H9 (cell line): ENCODE data around the gene SNX11. TPM values are rescaled to one million over a fixed set of nuclear protein-coding genes. Genes with fewer than 3 reads are reported as not detected.

Experiments used
- DNase-seq: peaks from one replicate; pipeline ENCODE4 v3.0.0-alpha.2; 2017
- H2AFZ ChIP-seq: one replicate; pipeline ENCODE4 v1.6.1; 2013; ENCODE audit warnings: mild to moderate bottlenecking, low read length, control low read depth, moderate library complexity
- H2AK5ac ChIP-seq: 2 replicates; pipeline ENCODE4 v1.6.1; 2013; ENCODE audit warnings: low read length, control low read depth, mixed read lengths; ENCODE audit not compliant: insufficient read length
- H2BK120ac ChIP-seq: one replicate; pipeline ENCODE4 v1.6.1; 2013; ENCODE audit warnings: low read depth, mild to moderate bottlenecking, low read length, control low read depth, inconsistent platforms; ENCODE audit not compliant: poor library complexity, severe bottlenecking
- H2BK12ac ChIP-seq: 2 replicates; pipeline ENCODE4 v1.6.1; 2013; ENCODE audit warnings: low read length, control low read depth, mixed read lengths, low read depth; ENCODE audit not compliant: insufficient read length
- H2BK15ac ChIP-seq: 2 replicates; pipeline ENCODE4 v1.6.1; 2013; ENCODE audit warnings: low read depth, low read length, control low read depth
- H2BK20ac ChIP-seq: one replicate; pipeline ENCODE4 v1.6.1; 2013; ENCODE audit warnings: low read depth, mild to moderate bottlenecking, low read length, control low read depth, inconsistent platforms; ENCODE audit not compliant: poor library complexity, severe bottlenecking
- H2BK5ac ChIP-seq: 2 replicates; pipeline ENCODE4 v1.6.1; 2013; ENCODE audit warnings: low read length, control low read depth, mixed read lengths; ENCODE audit not compliant: insufficient read length
- H3K14ac ChIP-seq: 2 replicates; pipeline ENCODE4 v1.6.1; 2013; ENCODE audit warnings: low read length, control low read depth; ENCODE audit not compliant: insufficient read depth
- H3K18ac ChIP-seq: 2 replicates; pipeline ENCODE4 v1.6.1; 2013; ENCODE audit warnings: low read depth, mild to moderate bottlenecking, mixed read lengths, low read length, control low read depth; ENCODE audit not compliant: insufficient read length
- H3K23ac ChIP-seq: 2 replicates; pipeline ENCODE4 v1.6.1; 2013; ENCODE audit warnings: low read length, control low read depth, mixed read lengths, low read depth; ENCODE audit not compliant: insufficient read length
- H3K23me2 ChIP-seq: 2 replicates; pipeline ENCODE4 v1.6.1; 2013; ENCODE audit warnings: low read depth, mild to moderate bottlenecking, mixed read lengths, low read length, control low read depth; ENCODE audit not compliant: insufficient read length, poor library complexity, severe bottlenecking
- H3K27ac ChIP-seq: 2 replicates; pipeline ENCODE4 v1.5.1; 2013; ENCODE audit warnings: low read length, control low read depth, mixed read lengths, low read depth; ENCODE audit not compliant: insufficient read length
- H3K27me3 ChIP-seq: 2 replicates; pipeline ENCODE4 v1.6.1; 2013; ENCODE audit warnings: low read length, control low read depth, inconsistent platforms; ENCODE audit not compliant: insufficient read depth
- H3K4ac ChIP-seq: 2 replicates; pipeline ENCODE4 v1.6.1; 2013; ENCODE audit warnings: low read depth, mild to moderate bottlenecking, control low read depth, inconsistent platforms, low read length, moderate library complexity
- H3K4me1 ChIP-seq: 2 replicates; pipeline ENCODE4 v1.6.1; 2013; ENCODE audit warnings: low read length, control low read depth, inconsistent platforms; ENCODE audit not compliant: insufficient read depth
- H3K4me2 ChIP-seq: 2 replicates; pipeline ENCODE4 v1.6.1; 2013; ENCODE audit warnings: low read length, control low read depth, mixed read lengths; ENCODE audit not compliant: insufficient read length, insufficient read depth
- H3K56ac ChIP-seq: 2 replicates; pipeline ENCODE4 v1.6.1; 2013; ENCODE audit warnings: low read depth, mild to moderate bottlenecking, mixed read lengths, low read length, control low read depth; ENCODE audit not compliant: insufficient read length
- H3K79me1 ChIP-seq: 2 replicates; pipeline ENCODE4 v1.6.1; 2013; ENCODE audit warnings: low read depth, mild to moderate bottlenecking, moderate library complexity, low read length, control low read depth, inconsistent platforms; ENCODE audit not compliant: insufficient read depth, poor library complexity, severe bottlenecking
- H3K79me2 ChIP-seq: 2 replicates; pipeline ENCODE4 v1.6.1; 2013; ENCODE audit warnings: low read length, control low read depth, inconsistent platforms; ENCODE audit not compliant: insufficient read depth
- H3K9ac ChIP-seq: 2 replicates; pipeline ENCODE4 v1.6.1; 2013; ENCODE audit warnings: low read length, control low read depth, mixed read lengths; ENCODE audit not compliant: insufficient read length; ENCODE audit errors: extremely low read depth
- H3K9me3 ChIP-seq: one replicate; pipeline ENCODE4 v1.6.1; 2013; ENCODE audit warnings: low read depth, low read length, inconsistent platforms; ENCODE audit not compliant: control insufficient read depth
- H3T11ph ChIP-seq: one replicate; pipeline ENCODE4 v1.6.1; 2013; ENCODE audit warnings: mild to moderate bottlenecking, low read length, control low read depth, inconsistent platforms
- H4K20me1 ChIP-seq: one replicate; pipeline ENCODE4 v1.6.1; 2013; ENCODE audit not compliant: control insufficient read depth, insufficient read length, insufficient read depth
- H4K5ac ChIP-seq: 2 replicates; pipeline ENCODE4 v1.6.1; 2013; ENCODE audit warnings: low read depth, mild to moderate bottlenecking, mixed read lengths, low read length, control low read depth; ENCODE audit not compliant: insufficient read length
- H4K8ac ChIP-seq: replicated peaks from 2 replicates; pipeline ENCODE4 v1.6.1; 2013; ENCODE audit warnings: low read length, control low read depth, mixed read lengths, low read depth; ENCODE audit not compliant: insufficient read length
- H4K91ac ChIP-seq: 2 replicates; pipeline ENCODE4 v1.6.1; 2013; ENCODE audit warnings: low read depth, mild to moderate bottlenecking, moderate library complexity, mixed read lengths, low read length, control low read depth; ENCODE audit not compliant: insufficient read length
- H3K27ac Mint-ChIP-seq, 3 experiments: 2 replicates in 2 of 3; 3 replicates in 1 of 3; pipeline ENCODE4 v1.8.0; 2020 to 2021; ENCODE audit warnings: mixed read lengths in 3 of 3, mild to moderate bottlenecking in 1 of 3, moderate library complexity in 1 of 3
- H3K27me3 Mint-ChIP-seq: 2 replicates; pipeline ENCODE4 v1.8.0; 2021; ENCODE audit warnings: low read depth, mild to moderate bottlenecking, moderate library complexity, mixed read lengths
- H3K36me3 Mint-ChIP-seq, 3 experiments: 2 replicates in 2 of 3; 3 replicates in 1 of 3; pipeline ENCODE4 v1.8.0; 2020 to 2021; ENCODE audit warnings: low read depth in 3 of 3, mixed read lengths in 3 of 3; ENCODE audit not compliant: insufficient read depth in 1 of 3
- H3K4me1 Mint-ChIP-seq, 2 experiments: 2 replicates each; pipeline ENCODE4 v1.8.0; 2020; ENCODE audit warnings: mixed read lengths in 2 of 2
- H3K4me3 Mint-ChIP-seq, 2 experiments: 2 replicates in 1 of 2; 3 replicates in 1 of 2; pipeline ENCODE4 v1.8.0; 2020 to 2021; ENCODE audit warnings: mild to moderate bottlenecking in 2 of 2, mixed read lengths in 2 of 2, moderate library complexity in 1 of 2
- H3K9me3 Mint-ChIP-seq, 2 experiments: 2 replicates in 1 of 2; 3 replicates in 1 of 2; pipeline ENCODE4 v1.8.0; 2020; ENCODE audit warnings: mild to moderate bottlenecking in 2 of 2, mixed read lengths in 2 of 2, moderate library complexity in 1 of 2
- CTCF ChIP-seq: fragments of 200-600 bp; sonication (generic); conservative IDR thresholded peaks from 3 replicates; pipeline ENCODE4 v1.8.0; 2021; ENCODE audit warnings: antibody characterized with exemption, mild to moderate bottlenecking
- WGBS: extraction: QIAGEN DNeasy Blood & Tissue Kit; methylation state at CpG from one replicate; pipeline ENCODE4 v1.1.7; 2013; ENCODE audit warnings: missing lambda C conversion rate, low lambda C conversion rate, mixed read lengths; ENCODE audit not compliant: insufficient read length; ENCODE audit errors: extremely low coverage; 5-methylcytosine and 5-hydroxymethylcytosine counted together
- total RNA-seq: library from RNA; stranded (reverse); gene quantifications from 2 replicates; pipeline ENCODE4 v1.2.1, GENCODE V29; 2021

SNX11 gene
- total RNA-seq, 1 experiment from 2014 or later, result 20.0 TPM

- no peak overlapping the region for H2BK15ac ChIP-seq
- no peaks in the 10 kb centered on the region for H3K9me3 ChIP-seq
- Mint-ChIP-seq H3K27ac (peak overlapping the region; percentile 16 to 90 (median 89); a peak in 4 of 7 replicates), H3K9me3 (peaks cover 2% of the 10 kb centered on the region in 2 experiments; a peak in 2 of 5 replicates), H3K27me3 (peaks cover 33% of the 10 kb centered on the region), H3K36me3 (no peaks in the 10 kb centered on the region; a peak in 1 of 7 replicates), H3K4me3 (peak overlapping the region; percentile 24 to 41), H3K4me1 (peaks cover 54 to 61% of the 10 kb centered on the region in 2 experiments)
- no peak overlapping the region for H4K5ac ChIP-seq
- H4K20me1 ChIP-seq, result no peaks in the 10 kb centered on the region
- H3K18ac ChIP-seq, result no peak overlapping the region
- H3K27ac ChIP-seq, result no peak overlapping the region
- no peak overlapping the region for H2AK5ac ChIP-seq
- H2BK120ac ChIP-seq, result no peak overlapping the region
- H3T11ph ChIP-seq, result no peak overlapping the region
- H3K27me3 ChIP-seq, result peaks cover 5% of the 10 kb centered on the region
- no peak overlapping the region for H3K9ac ChIP-seq
- peak; percentile 95 for DNase-seq
- H2BK20ac ChIP-seq, result no peak overlapping the region
- no peak overlapping the region for H2BK5ac ChIP-seq
- no CpG with 5 or more reads among the region's 5 CpGs for WGBS
- H3K4me2 ChIP-seq, result peak overlapping the region; percentile 46
- H3K56ac ChIP-seq, result no peak overlapping the region
- no peak overlapping the region for H3K14ac ChIP-seq
- no peak for TF ChIP-seq CTCF
- no peak overlapping the region for H3K4ac ChIP-seq
- H4K91ac ChIP-seq, result no peak overlapping the region
- H3K79me2 ChIP-seq, result no peaks in the 10 kb centered on the region
- no peak overlapping the region for H4K8ac ChIP-seq
- no peaks in the 10 kb centered on the region for H3K79me1 ChIP-seq
- no peak overlapping the region for H2AFZ ChIP-seq
- no peak overlapping the region for H3K23ac ChIP-seq
- H3K23me2 ChIP-seq, result no peaks in the 10 kb centered on the region
- peaks cover 12% of the 10 kb centered on the region for H3K4me1 ChIP-seq
- H2BK12ac ChIP-seq, result no peak overlapping the region
Measured at GRCh38 chr17:48160177-48161081, 52.9 kb downstream of the SNX11 start.
